ENCODE results near the gene LPP.

Gene LPP

DNA sequence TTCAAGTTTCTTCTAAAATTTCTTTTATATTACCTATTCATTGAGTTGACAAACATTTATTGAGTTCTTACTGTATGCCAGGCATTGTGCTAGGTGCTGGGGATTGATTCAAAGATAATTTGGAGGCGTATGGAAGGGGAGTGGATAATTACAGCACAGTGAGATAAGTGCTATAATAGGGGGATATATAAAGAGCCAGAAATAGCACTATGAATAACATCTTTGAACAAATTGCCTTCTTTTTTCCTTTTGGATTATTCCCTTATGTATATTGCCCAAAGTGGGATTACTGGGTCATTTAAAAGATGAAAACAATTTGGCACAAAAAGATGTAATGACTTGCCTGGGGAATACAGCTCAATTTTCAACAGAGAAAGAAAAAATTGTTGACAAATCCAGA lies 64.6 kb downstream of the LPP start:
- H3K9me3 ChIP-seq (ENCODE audit: severe bottlenecking), result no peaks in the 10 kb centered on the region
- DNase-seq (ENCODE audit: low spot score) (no peak), ATAC-seq (ENCODE audit: low read depth) (no peak)
- H3K4me3 ChIP-seq (ENCODE audit: severe bottlenecking), result no peak overlapping the region
- no peaks in the 10 kb centered on the region for H3K27me3 ChIP-seq (ENCODE audit: insufficient read depth, poor library complexity, severe bottlenecking)
- TF ChIP-seq, protein P1, sequence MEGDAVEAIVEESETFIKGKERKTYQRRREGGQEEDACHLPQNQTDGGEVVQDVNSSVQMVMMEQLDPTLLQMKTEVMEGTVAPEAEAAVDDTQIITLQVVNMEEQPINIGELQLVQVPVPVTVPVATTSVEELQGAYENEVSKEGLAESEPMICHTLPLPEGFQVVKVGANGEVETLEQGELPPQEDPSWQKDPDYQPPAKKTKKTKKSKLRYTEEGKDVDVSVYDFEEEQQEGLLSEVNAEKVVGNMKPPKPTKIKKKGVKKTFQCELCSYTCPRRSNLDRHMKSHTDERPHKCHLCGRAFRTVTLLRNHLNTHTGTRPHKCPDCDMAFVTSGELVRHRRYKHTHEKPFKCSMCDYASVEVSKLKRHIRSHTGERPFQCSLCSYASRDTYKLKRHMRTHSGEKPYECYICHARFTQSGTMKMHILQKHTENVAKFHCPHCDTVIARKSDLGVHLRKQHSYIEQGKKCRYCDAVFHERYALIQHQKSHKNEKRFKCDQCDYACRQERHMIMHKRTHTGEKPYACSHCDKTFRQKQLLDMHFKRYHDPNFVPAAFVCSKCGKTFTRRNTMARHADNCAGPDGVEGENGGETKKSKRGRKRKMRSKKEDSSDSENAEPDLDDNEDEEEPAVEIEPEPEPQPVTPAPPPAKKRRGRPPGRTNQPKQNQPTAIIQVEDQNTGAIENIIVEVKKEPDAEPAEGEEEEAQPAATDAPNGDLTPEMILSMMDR (IDR thresholded peaks at IDR 0.05; ENCODE audit: poor library complexity, severe bottlenecking), result no peak
- no peaks in the 10 kb centered on the region; the same call in 1 of the 2 replicates for H3K36me3 ChIP-seq (ENCODE audit: low read depth)
- no peak overlapping the region for H3K27ac ChIP-seq (ENCODE audit: poor library complexity, severe bottlenecking)
- peaks cover 3% of the 10 kb centered on the region for H3K4me1 ChIP-seq (ENCODE audit: insufficient read depth, poor library complexity, severe bottlenecking)

- peaks cover 3% of the 10 kb centered on the region for H3K4me1 ChIP-seq (ENCODE audit: insufficient read depth, poor library complexity, severe bottlenecking)
- no peak overlapping the region for H3K4me3 ChIP-seq (ENCODE audit: severe bottlenecking)
- H3K9me3 ChIP-seq (ENCODE audit: severe bottlenecking), result no peaks in the 10 kb centered on the region
- H3K27ac ChIP-seq (ENCODE audit: poor library complexity, severe bottlenecking), result no peak overlapping the region
- no peak for DNase-seq (ENCODE audit: low spot score)
- ATAC-seq (ENCODE audit: low read depth), result no peak
- H3K27me3 ChIP-seq (ENCODE audit: insufficient read depth, poor library complexity, severe bottlenecking), result no peaks in the 10 kb centered on the region
- H3K36me3 ChIP-seq (ENCODE audit: low read depth), result no peaks in the 10 kb centered on the region; the same call in 1 of the 2 replicates
- TF ChIP-seq, protein P1 (IDR thresholded peaks at IDR 0.05; ENCODE audit: poor library complexity, severe bottlenecking), result no peak
These were observed 65.2 kb downstream of the LPP start for GRCh38 chr3:188219147-188219546.

DNA sequence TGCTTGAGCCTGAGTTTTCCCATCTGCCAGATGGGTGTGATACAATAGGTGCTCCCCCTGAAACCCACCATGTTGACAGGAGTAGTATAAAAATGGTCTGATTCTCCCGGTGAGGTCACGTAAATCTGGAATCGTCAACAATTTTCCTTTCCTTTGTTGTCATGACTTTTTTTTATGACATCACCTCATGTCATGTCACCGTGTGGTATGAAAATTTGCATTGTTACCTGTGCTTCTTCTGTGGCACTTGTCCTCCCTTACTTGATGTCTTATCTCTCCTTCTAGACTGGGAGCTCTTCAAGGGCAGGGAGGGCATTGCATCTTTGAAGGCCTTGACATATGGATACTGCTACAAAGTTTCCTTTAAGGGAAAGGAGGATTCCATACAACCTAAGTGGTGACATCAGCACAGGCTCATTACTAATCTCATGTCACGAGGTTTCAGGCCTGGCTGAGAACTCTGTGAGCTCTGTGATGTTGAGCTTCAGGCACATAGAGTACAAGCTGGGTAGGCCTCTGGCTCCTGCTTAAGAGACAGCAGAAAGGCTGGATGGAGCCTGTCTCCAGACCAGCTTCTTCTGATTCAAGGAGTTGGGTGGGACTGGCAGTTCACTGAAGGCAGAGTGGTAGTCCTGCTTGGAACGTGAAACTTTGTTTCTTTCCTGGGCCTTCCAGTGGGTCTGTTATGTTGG lies 66.3 kb downstream of the LPP start:
- H3K27ac ChIP-seq (ENCODE audit: poor library complexity, severe bottlenecking), result no peak overlapping the region
- no peak for DNase-seq (ENCODE audit: low spot score)
- H3K4me1 ChIP-seq (ENCODE audit: insufficient read depth, poor library complexity, severe bottlenecking), result peaks cover 3% of the 10 kb centered on the region
- H3K9me3 ChIP-seq (ENCODE audit: severe bottlenecking), result no peaks in the 10 kb centered on the region
- H3K36me3 ChIP-seq (ENCODE audit: low read depth), result no peaks in the 10 kb centered on the region
- no peaks in the 10 kb centered on the region for H3K27me3 ChIP-seq (ENCODE audit: insufficient read depth, poor library complexity, severe bottlenecking)
- ATAC-seq (ENCODE audit: low read depth), result no peak
- TF ChIP-seq, protein P1 (IDR thresholded peaks at IDR 0.05; ENCODE audit: poor library complexity, severe bottlenecking), result no peak
- H3K4me3 ChIP-seq (ENCODE audit: severe bottlenecking), result no peak overlapping the region

- H3K36me3 ChIP-seq (ENCODE audit: low read depth), result no peaks in the 10 kb centered on the region
- H3K4me3 ChIP-seq (ENCODE audit: severe bottlenecking), result no peak overlapping the region
- ATAC-seq (ENCODE audit: low read depth) (no peak), DNase-seq (ENCODE audit: low spot score) (no peak)
- no peaks in the 10 kb centered on the region for H3K9me3 ChIP-seq (ENCODE audit: severe bottlenecking)
- H3K4me1 ChIP-seq (ENCODE audit: insufficient read depth, poor library complexity, severe bottlenecking), result peaks cover 3% of the 10 kb centered on the region
- H3K27ac ChIP-seq (ENCODE audit: poor library complexity, severe bottlenecking), result no peak overlapping the region
- TF ChIP-seq, protein P1 (IDR thresholded peaks at IDR 0.05; ENCODE audit: poor library complexity, severe bottlenecking), result no peak
- H3K27me3 ChIP-seq (ENCODE audit: insufficient read depth, poor library complexity, severe bottlenecking), result no peaks in the 10 kb centered on the region
These were observed 67.2 kb downstream of the LPP start for GRCh38 chr3:188220988-188221818.
